Measurements from ENCODE around the gene LSM7.

LSM7 gene

DNA sequence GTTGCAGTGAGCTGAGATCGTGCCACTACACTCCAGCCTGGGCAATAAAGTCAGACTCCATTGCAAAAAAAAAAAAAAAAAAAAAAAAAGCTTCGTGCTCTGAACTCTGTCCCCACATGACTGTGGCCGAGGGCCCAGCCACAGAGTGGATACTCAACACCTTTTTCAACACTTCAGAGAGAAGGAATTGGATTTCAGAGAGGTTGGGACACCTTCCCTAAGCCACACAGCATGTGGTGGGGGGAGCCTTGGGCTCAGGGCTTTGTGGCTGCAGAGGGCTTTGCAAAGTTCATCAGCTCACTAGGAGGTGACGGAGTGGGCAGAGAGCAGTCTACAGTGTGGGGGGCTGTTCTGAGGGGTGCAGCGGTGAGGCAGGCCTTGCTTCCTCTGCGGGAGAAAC lies 9.5 kb downstream of the LSM7 start:
- TF ChIP-seq SUZ12 (IDR thresholded peaks at IDR 0.05; ENCODE audit: extremely low read depth, insufficient read depth, insufficient read length) (no peak), ZNF274 (IDR thresholded peaks at IDR 0.05; ENCODE audit: low read depth, low read length) (no peak), YY1 (IDR thresholded peaks at IDR 0.05; ENCODE audit: insufficient read depth, insufficient read length) (no peak)

DNA sequence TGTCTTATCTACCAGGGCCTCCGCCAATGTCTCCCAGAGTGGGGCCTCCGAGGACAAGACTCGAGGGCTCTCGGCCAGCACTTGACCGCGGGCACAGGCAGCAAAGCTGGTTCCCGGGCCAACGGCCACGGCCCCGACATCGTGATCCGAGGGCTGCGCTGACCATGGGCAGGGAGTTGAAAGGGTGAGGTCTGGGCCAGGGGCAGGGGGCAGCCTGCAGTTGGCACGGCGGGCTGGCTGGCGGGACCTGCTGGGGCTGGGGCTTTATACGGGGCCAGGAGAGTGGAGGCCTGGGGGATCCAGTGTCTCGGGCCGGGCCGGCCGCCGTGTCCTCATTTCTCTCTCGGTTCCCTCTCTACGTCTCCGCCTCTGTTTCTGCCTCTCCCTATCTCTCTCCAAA lies 10.6 kb downstream of the LSM7 start:
- Histone ChIP-seq H3K9ac (ENCODE audit: insufficient read length, low read depth) (no peak overlapping the region), H3K4me1 (ENCODE audit: insufficient read depth, insufficient read length) (peaks cover 13% of the 10 kb centered on the region), H3K36me3 (ENCODE audit: insufficient read depth, insufficient read length, low read length) (peaks cover 21% of the 10 kb centered on the region), H3K4me3 (ENCODE audit: insufficient read length, low read depth) (no peak overlapping the region), H3K9me3 (ENCODE audit: insufficient read depth, low read length) (peaks cover 17% of the 10 kb centered on the region), H3K27me3 (ENCODE audit: insufficient read depth, insufficient read length) (no peaks in the 10 kb centered on the region)
- DNase-seq (ENCODE audit: low read depth, low spot score) = no peak
- no peak for TF ChIP-seq ZNF274 (IDR thresholded peaks at IDR 0.05; ENCODE audit: low read depth, low read length)
- no peak for TF ChIP-seq SUZ12 (IDR thresholded peaks at IDR 0.05; ENCODE audit: extremely low read depth, insufficient read depth, insufficient read length)
- no peak for TF ChIP-seq YY1 (IDR thresholded peaks at IDR 0.05; ENCODE audit: insufficient read depth, insufficient read length)

More for the DNA sequence above, 9.5 kb downstream of the LSM7 start:
- Histone ChIP-seq H3K4me1 (ENCODE audit: insufficient read depth, insufficient read length) (peaks cover 13% of the 10 kb centered on the region), H3K36me3 (ENCODE audit: insufficient read depth, insufficient read length, low read length) (peaks cover 30% of the 10 kb centered on the region), H3K27me3 (ENCODE audit: insufficient read depth, insufficient read length) (no peaks in the 10 kb centered on the region), H3K9me3 (ENCODE audit: insufficient read depth, low read length) (peaks cover 17% of the 10 kb centered on the region), H3K4me3 (ENCODE audit: insufficient read length, low read depth) (no peak overlapping the region), H3K9ac (ENCODE audit: insufficient read length, low read depth) (no peak overlapping the region)
- no peak for DNase-seq (ENCODE audit: low read depth, low spot score)

DNA sequence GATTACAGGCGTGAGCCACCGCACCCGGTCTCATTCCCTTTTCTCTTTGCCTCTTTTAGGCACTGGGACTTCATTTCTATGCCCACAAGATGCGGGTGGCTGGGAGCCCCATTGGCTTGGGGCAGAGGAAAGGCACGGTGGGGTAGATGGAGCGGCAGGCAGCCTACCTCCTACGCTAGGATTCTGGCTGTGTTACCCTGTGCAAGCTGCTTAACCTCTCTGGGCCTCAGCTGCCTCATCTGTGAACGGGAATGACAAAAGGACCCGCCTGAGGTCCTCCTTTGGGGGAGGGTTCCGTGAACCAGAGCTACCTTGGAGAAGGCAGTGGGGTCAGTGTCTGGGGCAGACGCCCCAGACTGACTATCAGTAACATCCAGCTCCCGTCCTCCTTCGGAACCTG lies 11.1 kb downstream of the LSM7 start:
- Histone ChIP-seq H3K36me3 (ENCODE audit: insufficient read depth, insufficient read length, low read length) (peaks cover 16% of the 10 kb centered on the region), H3K27me3 (ENCODE audit: insufficient read depth, insufficient read length) (no peaks in the 10 kb centered on the region), H3K4me3 (ENCODE audit: insufficient read length, low read depth) (no peak overlapping the region), H3K9ac (ENCODE audit: insufficient read length, low read depth) (no peak overlapping the region), H3K4me1 (ENCODE audit: insufficient read depth, insufficient read length) (peaks cover 13% of the 10 kb centered on the region), H3K9me3 (ENCODE audit: insufficient read depth, low read length) (peaks cover 17% of the 10 kb centered on the region)
- TF ChIP-seq SUZ12 (IDR thresholded peaks at IDR 0.05; ENCODE audit: extremely low read depth, insufficient read depth, insufficient read length) = no peak
- TF ChIP-seq ZNF274 (IDR thresholded peaks at IDR 0.05; ENCODE audit: low read depth, low read length) = no peak
- TF ChIP-seq YY1 (IDR thresholded peaks at IDR 0.05; ENCODE audit: insufficient read depth, insufficient read length) = no peak
- DNase-seq (ENCODE audit: low read depth, low spot score) = no peak

GRCh38 chr19:2315818-2316353 lies 12.5 kb downstream of the LSM7 start:
- peak; percentile 39 for DNase-seq (ENCODE audit: low read depth, low spot score)
- H3K9me3 ChIP-seq (ENCODE audit: insufficient read depth, low read length) = peaks cover 17% of the 10 kb centered on the region
- no peak for TF ChIP-seq ZNF274 (IDR thresholded peaks at IDR 0.05; ENCODE audit: low read depth, low read length)
- TF ChIP-seq YY1 (IDR thresholded peaks at IDR 0.05; ENCODE audit: insufficient read depth, insufficient read length) = no peak
- TF ChIP-seq SUZ12 (IDR thresholded peaks at IDR 0.05; ENCODE audit: extremely low read depth, insufficient read depth, insufficient read length) = no peak
- H3K4me1 ChIP-seq (ENCODE audit: insufficient read depth, insufficient read length) = peaks cover 13% of the 10 kb centered on the region
- H3K4me3 ChIP-seq (ENCODE audit: insufficient read length, low read depth) = no peak overlapping the region
- no peaks in the 10 kb centered on the region for H3K27me3 ChIP-seq (ENCODE audit: insufficient read depth, insufficient read length)
- no peak overlapping the region for H3K9ac ChIP-seq (ENCODE audit: insufficient read length, low read depth)
- H3K36me3 ChIP-seq (ENCODE audit: insufficient read depth, insufficient read length, low read length) = peaks cover 4% of the 10 kb centered on the region

- H3K9ac ChIP-seq (ENCODE audit: insufficient read length, low read depth) = no peak overlapping the region
- H3K36me3 ChIP-seq (ENCODE audit: insufficient read depth, insufficient read length, low read length) = no peaks in the 10 kb centered on the region
- peaks cover 13% of the 10 kb centered on the region for H3K4me1 ChIP-seq (ENCODE audit: insufficient read depth, insufficient read length)
- peaks cover 17% of the 10 kb centered on the region for H3K9me3 ChIP-seq (ENCODE audit: insufficient read depth, low read length)
- no peaks in the 10 kb centered on the region for H3K27me3 ChIP-seq (ENCODE audit: insufficient read depth, insufficient read length)
- TF ChIP-seq SUZ12 (IDR thresholded peaks at IDR 0.05; ENCODE audit: extremely low read depth, insufficient read depth, insufficient read length) = no peak
- H3K4me3 ChIP-seq (ENCODE audit: insufficient read length, low read depth) = no peak overlapping the region
- DNase-seq (ENCODE audit: low read depth, low spot score) = no peak
Measured at GRCh38 chr19:2315121-2315817, 13.1 kb downstream of the LSM7 start.

DNA sequence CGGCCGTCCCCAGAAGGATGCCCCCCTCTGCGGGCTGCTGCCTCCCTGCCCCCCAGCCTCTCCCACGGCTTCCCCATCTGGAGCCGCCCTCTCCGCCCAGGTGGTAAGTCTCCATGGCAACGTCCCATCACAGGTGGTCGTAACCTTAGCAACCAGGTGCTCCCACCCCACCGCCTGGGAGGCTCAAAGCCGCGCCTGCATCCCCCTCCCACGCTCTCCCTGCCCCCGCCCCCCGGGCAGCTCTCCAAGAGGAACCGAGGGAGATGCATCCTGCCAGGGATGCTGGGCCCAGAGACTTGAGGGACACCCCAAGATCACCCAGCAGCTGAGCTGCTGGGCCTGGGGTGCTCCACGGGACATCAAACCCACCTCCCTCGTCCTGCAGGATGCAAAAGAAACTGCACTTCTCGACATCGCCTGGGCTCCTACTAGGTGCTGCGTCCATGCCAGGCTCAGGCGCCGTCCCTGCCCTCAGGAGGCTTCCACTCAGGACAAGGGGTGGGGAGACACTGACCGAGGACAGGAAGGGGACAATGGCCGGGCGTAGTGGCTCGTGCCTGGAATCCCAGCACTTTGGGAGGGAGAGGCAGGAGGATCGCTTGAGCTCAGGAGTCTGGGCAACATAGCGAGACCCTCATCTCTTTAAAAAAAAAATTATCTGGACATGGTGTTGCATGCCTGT lies 15.4 kb downstream of the LSM7 start:
- H3K27me3 ChIP-seq (ENCODE audit: insufficient read depth, insufficient read length) = peaks cover 6% of the 10 kb centered on the region
- DNase-seq (ENCODE audit: low read depth, low spot score) = no peak
- H3K9me3 ChIP-seq (ENCODE audit: insufficient read depth, low read length) = peaks cover 17% of the 10 kb centered on the region
- H3K9ac ChIP-seq (ENCODE audit: insufficient read length, low read depth) = no peak overlapping the region
- H3K36me3 ChIP-seq (ENCODE audit: insufficient read depth, insufficient read length, low read length) = no peaks in the 10 kb centered on the region
- no peak for TF ChIP-seq YY1 (IDR thresholded peaks at IDR 0.05; ENCODE audit: insufficient read depth, insufficient read length)
- no peak for TF ChIP-seq SUZ12 (IDR thresholded peaks at IDR 0.05; ENCODE audit: extremely low read depth, insufficient read depth, insufficient read length)
- no peak for TF ChIP-seq ZNF274 (IDR thresholded peaks at IDR 0.05; ENCODE audit: low read depth, low read length)
- H3K4me3 ChIP-seq (ENCODE audit: insufficient read length, low read depth) = no peak overlapping the region
- H3K4me1 ChIP-seq (ENCODE audit: insufficient read depth, insufficient read length) = peaks cover 15% of the 10 kb centered on the region

GRCh38 chr19:2311093-2311492 lies 17.3 kb downstream of the LSM7 start:
- Histone ChIP-seq H3K9ac (ENCODE audit: insufficient read length, low read depth) (no peak overlapping the region), H3K4me3 (ENCODE audit: insufficient read length, low read depth) (no peak overlapping the region), H3K9me3 (ENCODE audit: insufficient read depth, low read length) (peaks cover 17% of the 10 kb centered on the region), H3K4me1 (ENCODE audit: insufficient read depth, insufficient read length) (peaks cover 14% of the 10 kb centered on the region), H3K36me3 (ENCODE audit: insufficient read depth, insufficient read length, low read length) (no peaks in the 10 kb centered on the region), H3K27me3 (ENCODE audit: insufficient read depth, insufficient read length) (peaks cover 18% of the 10 kb centered on the region)
- no peak for DNase-seq (ENCODE audit: low read depth, low spot score)
- no peak for TF ChIP-seq SUZ12 (IDR thresholded peaks at IDR 0.05; ENCODE audit: extremely low read depth, insufficient read depth, insufficient read length)
- TF ChIP-seq YY1 (IDR thresholded peaks at IDR 0.05; ENCODE audit: insufficient read depth, insufficient read length) = no peak
- no peak for TF ChIP-seq ZNF274 (IDR thresholded peaks at IDR 0.05; ENCODE audit: low read depth, low read length)

Measured in NT2/D1 (cell line).